Measurements from ENCODE around the gene TBC1D14.

Gene TBC1D14

GRCh38 chr4:7001271-7001670 is 91.6 kb downstream of the TBC1D14 start:
- no peak for DNase-seq

- no peak for DNase-seq
Measured at GRCh38 chr4:7002336-7002735, 92.7 kb downstream of the TBC1D14 start.

GRCh38 chr4:7003176-7003878 is 93.7 kb downstream of the TBC1D14 start:
- DNase-seq = no peak

- DNase-seq = no peak
Measured at GRCh38 chr4:7003879-7004240, 94.2 kb downstream of the TBC1D14 start.

- DNase-seq = no peak
Measured at GRCh38 chr4:7004331-7004730, 94.7 kb downstream of the TBC1D14 start.

- no peak for DNase-seq
Measured at GRCh38 chr4:7005571-7005970, 95.9 kb downstream of the TBC1D14 start.

GRCh38 chr4:7006411-7006810 is 96.8 kb downstream of the TBC1D14 start:
- no peak for DNase-seq

- DNase-seq = no peak
Measured at GRCh38 chr4:7007142-7007907, 97.7 kb downstream of the TBC1D14 start.

- DNase-seq = no peak
Measured at GRCh38 chr4:7007944-7008343, 98.3 kb downstream of the TBC1D14 start.

GRCh38 chr4:7009564-7009963 is 99.9 kb downstream of the TBC1D14 start:
- no peak for DNase-seq

GRCh38 chr4:7013175-7013574 is 103.5 kb downstream of the TBC1D14 start:
- DNase-seq = no peak

- DNase-seq = no peak
Measured at GRCh38 chr4:7014815-7015214, 105.2 kb downstream of the TBC1D14 start.

- no peak for DNase-seq
Measured at GRCh38 chr4:7015383-7016035, 105.9 kb downstream of the TBC1D14 start.

- no peak for DNase-seq
Measured at GRCh38 chr4:7016086-7016485, 106.5 kb downstream of the TBC1D14 start.

GRCh38 chr4:7016512-7016911 is 106.9 kb downstream of the TBC1D14 start:
- DNase-seq = no peak

GRCh38 chr4:7017446-7018048 is 107.9 kb downstream of the TBC1D14 start:
- peak in 3 of 14 donors; percentile 9 to 19 (median 9) for DNase-seq

GRCh38 chr4:7018281-7018680 is 108.7 kb downstream of the TBC1D14 start:
- DNase-seq = no peak

- DNase-seq = no peak
Measured at GRCh38 chr4:7019367-7019766, 109.7 kb downstream of the TBC1D14 start.

- DNase-seq = no peak
Measured at GRCh38 chr4:7020290-7020689, 110.7 kb downstream of the TBC1D14 start.

GRCh38 chr4:7020856-7021255 is 111.2 kb downstream of the TBC1D14 start:
- DNase-seq = no peak

GRCh38 chr4:7021355-7021754 is 111.7 kb downstream of the TBC1D14 start:
- DNase-seq = no peak

GRCh38 chr4:7021930-7022664 is 112.5 kb downstream of the TBC1D14 start:
- no peak for DNase-seq

GRCh38 chr4:7023486-7023885 is 113.9 kb downstream of the TBC1D14 start:
- no peak for DNase-seq
